ENCODE results near the gene MUC6.

GRCh38 chr11:991034-991433 lies 45.5 kb downstream of the MUC6 start:
- TF ChIP-seq POLR2A (IDR thresholded peaks at IDR 0.05; ENCODE audit: low read length): no peak
- no peak for TF ChIP-seq GATA1 (IDR thresholded peaks at IDR 0.05; ENCODE audit: low read depth, low read length)
